ENCODE measurements around the gene MYB. TPM values are rescaled to one million over a fixed set of nuclear protein-coding genes. Genes with fewer than 3 reads are reported as not detected.
"Not testable (repeated sequence)": the region's sequence is repeated elsewhere in the genome, so short reads cannot be mapped to it uniquely, and the experiment has no call there.

MYB gene
- total and polyA plus RNA-seq, 5 donors from 2014 or later: 1.4 to 17.4 (median 4.6) TPM

DNA sequence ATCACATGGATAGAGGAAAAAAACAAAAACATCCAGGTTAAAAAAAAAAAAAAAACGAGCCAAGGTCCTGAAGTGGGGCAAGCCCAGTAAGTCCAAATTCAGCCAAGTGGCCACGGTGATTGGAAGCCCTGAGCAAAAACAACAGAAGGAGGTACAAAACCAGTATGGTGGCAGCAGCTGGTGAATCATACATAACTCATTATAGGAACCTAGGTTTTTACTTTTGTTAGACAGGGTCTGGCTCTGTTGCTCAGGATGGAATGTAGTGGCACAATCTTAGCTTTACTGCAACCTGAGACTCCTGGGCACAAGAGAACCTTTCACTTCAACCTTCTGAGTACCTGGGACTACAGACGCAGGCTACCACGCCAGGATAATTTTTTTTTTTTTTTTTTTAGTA lies 22.7 kb upstream of the MYB start:
- Mint-ChIP-seq H3K27ac (no peak overlapping the region), H3K36me3 (no peaks in the 10 kb centered on the region)
- H3K4me3 ChIP-seq (ENCODE audit: low read depth, low read length): no peak overlapping the region

DNA sequence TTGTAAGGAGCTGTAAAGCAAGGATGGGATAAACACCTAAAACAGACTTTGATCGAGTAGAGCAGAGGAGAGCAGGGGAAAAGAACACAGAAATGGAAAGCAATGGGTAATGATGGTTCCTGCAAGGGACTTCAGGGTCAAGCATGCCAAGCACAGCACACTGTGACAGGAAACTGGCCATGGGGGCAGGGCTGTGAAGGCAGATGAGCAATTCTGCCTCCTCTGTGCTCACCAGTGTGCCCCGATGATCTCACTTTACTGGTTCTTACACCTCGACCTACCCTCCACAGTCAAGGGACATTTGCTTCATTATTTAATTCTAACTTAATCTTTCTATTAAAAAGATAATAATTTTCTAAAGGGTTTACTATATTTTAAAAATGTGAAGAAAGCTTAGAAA lies 21.6 kb upstream of the MYB start:
- H3K9me3 Mint-ChIP-seq: peaks cover 0 to 1% (median 0%) of the 10 kb centered on the region in 7 donors
- H3K9me3 ChIP-seq (ENCODE audit: control insufficient read depth in 2 of 2, low read length in 2 of 2): no peaks in the 10 kb centered on the region
- no peak overlapping the region for H3K4me3 ChIP-seq (ENCODE audit: low read depth, low read length)
- H3K4me1 ChIP-seq (ENCODE audit: control insufficient read depth, insufficient read depth, low read length, poor library complexity, severe bottlenecking): peaks cover 18% of the 10 kb centered on the region
- no peaks in the 10 kb centered on the region for H3K36me3 Mint-ChIP-seq
- DNase-seq: peak in 1 of 3 donors; percentile 60
- H3K27ac Mint-ChIP-seq: no peak overlapping the region
- H3K27ac ChIP-seq (ENCODE audit: insufficient read depth, low read length, poor library complexity, severe bottlenecking): no peak overlapping the region
- peak overlapping the region in 1 of 4 donors; percentile 62 for H3K4me3 Mint-ChIP-seq
- H3K27me3 ChIP-seq (ENCODE audit: control insufficient read depth, insufficient read depth, low read length): no peaks in the 10 kb centered on the region
- H3K4me1 Mint-ChIP-seq: peaks cover 19 to 42% (median 27%) of the 10 kb centered on the region in 4 donors
- no peak for ATAC-seq (ENCODE audit: low read depth in 2 of 2)
- H3K27me3 Mint-ChIP-seq: no peaks in the 10 kb centered on the region
- no peaks in the 10 kb centered on the region for H3K36me3 ChIP-seq (ENCODE audit: control insufficient read depth, insufficient read depth, low read length)

More for the DNA sequence above, 22.7 kb upstream of the MYB start:
- H3K27ac ChIP-seq (ENCODE audit: insufficient read depth, low read length, poor library complexity, severe bottlenecking): no peak overlapping the region
- Mint-ChIP-seq H3K27me3 (no peaks in the 10 kb centered on the region), H3K4me1 (peaks cover 17 to 37% (median 24%) of the 10 kb centered on the region in 4 donors), H3K9me3 (peaks cover 0 to 1% (median 0%) of the 10 kb centered on the region in 7 donors), H3K4me3 (no peak overlapping the region)
- no peaks in the 10 kb centered on the region for H3K36me3 ChIP-seq (ENCODE audit: control insufficient read depth, insufficient read depth, low read length)
- no peaks in the 10 kb centered on the region for H3K9me3 ChIP-seq (ENCODE audit: control insufficient read depth in 2 of 2, low read length in 2 of 2)
- no peaks in the 10 kb centered on the region for H3K27me3 ChIP-seq (ENCODE audit: control insufficient read depth, insufficient read depth, low read length)
- H3K4me1 ChIP-seq (ENCODE audit: control insufficient read depth, insufficient read depth, low read length, poor library complexity, severe bottlenecking): peaks cover 14% of the 10 kb centered on the region
- ATAC-seq (ENCODE audit: low read depth in 2 of 2): no peak
- DNase-seq: no peak

DNA sequence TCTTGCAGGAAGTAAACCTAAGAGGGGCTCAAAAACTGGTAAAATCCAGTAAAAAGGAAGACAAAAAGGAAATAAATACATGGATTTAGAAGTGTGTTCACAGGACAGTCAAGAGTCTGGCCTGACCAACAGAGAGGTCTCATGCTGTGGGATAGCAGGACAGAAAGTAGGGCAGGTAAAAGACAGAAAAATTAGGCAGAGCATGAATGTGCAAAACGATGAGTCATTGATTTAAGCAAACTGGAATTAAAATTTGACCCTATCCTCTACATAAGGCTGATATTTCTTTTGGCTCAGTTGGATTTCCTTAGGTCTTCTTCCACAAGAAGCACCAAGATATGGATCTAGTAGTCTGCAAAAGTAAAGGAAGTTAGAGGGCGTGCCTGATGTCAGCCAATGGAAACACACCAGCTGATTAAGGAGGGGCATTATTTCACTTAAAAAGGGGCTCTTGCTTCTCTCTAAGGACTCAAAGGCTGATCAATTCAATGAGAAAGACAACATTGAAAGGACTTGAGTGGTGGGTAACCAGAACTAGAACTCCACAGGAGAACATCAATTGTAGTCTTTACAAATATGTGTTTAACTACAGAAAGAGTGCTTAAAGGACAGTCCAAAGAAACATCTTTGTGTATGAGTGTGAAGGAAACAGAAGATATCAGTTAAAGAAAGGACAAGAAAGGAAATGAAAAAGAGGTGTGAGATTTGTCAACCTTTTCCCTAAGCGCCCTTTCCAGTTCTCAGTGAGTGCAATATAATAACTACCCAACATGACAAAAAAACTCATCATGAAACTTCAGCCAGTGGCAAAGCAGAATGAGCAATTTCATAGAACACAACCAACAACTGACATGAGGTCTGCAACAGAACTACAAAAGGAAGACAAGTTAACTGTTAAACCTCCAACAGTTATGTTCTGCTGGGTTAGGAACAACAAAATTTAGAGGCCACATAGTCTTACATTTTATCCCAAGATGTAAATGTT lies 19.4 kb upstream of the MYB start:
- Histone ChIP-seq H3K27ac (ENCODE audit: insufficient read depth, low read length, poor library complexity, severe bottlenecking) (no peak overlapping the region), H3K4me1 (ENCODE audit: control insufficient read depth, insufficient read depth, low read length, poor library complexity, severe bottlenecking) (peaks cover 18% of the 10 kb centered on the region), H3K27me3 (ENCODE audit: control insufficient read depth, insufficient read depth, low read length) (no peaks in the 10 kb centered on the region), H3K9me3 (ENCODE audit: control insufficient read depth in 2 of 2, low read length in 2 of 2) (no peaks in the 10 kb centered on the region), H3K4me3 (ENCODE audit: low read depth, low read length) (no peak overlapping the region), H3K36me3 (ENCODE audit: control insufficient read depth, insufficient read depth, low read length) (no peaks in the 10 kb centered on the region)
- Mint-ChIP-seq H3K36me3 (no peaks in the 10 kb centered on the region), H3K27me3 (no peaks in the 10 kb centered on the region), H3K4me1 (peaks cover 19 to 42% (median 31%) of the 10 kb centered on the region in 4 donors), H3K9me3 (no peaks in the 10 kb centered on the region), H3K4me3 (peak overlapping the region in 1 of 4 donors; percentile 5), H3K27ac (peak overlapping the region in 1 of 3 donors; percentile 67)
- DNase-seq: peak in 1 of 3 donors; percentile 47
- ATAC-seq (ENCODE audit: low read depth in 2 of 2): no peak

DNA sequence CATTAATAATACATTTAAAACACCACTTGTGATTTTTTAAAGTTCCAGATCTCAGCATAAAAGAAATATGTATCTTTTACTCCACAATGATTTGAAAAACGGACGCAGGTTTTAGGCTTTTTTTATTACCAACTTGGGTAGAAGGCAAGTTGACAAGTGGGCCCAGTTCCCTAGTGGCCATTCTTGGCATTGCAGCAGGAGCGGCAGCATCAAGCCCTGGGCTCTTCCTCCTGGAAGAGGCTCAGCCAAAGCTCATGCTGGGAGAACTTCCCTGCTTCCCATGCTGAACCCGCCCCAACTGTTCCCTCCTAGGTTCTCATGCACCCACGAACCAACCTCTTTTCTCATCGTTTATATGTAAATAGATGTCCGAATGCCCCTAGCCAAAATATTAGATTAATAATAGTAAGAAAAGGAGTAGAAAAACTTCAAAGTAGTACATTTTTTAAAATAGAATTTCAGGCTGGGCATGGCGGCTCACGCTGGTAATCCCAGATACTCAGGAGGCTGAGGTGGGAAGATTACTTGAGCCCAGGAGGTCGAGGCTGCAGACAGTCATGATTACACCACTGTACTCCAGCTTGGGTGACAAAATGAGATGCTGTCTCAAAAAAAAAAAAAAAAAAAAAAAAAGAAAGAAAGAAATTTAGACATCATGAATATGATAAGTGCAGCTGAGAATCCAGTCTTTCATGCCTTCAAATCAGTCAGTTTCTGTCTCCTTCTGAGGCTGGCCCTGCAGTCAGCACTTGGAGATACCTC lies 18.2 kb upstream of the MYB start:
- peaks cover 19 to 42% (median 31%) of the 10 kb centered on the region in 4 donors for H3K4me1 Mint-ChIP-seq
- DNase-seq (peak in 2 of 3 donors; percentile 18 to 57), ATAC-seq (ENCODE audit: low read depth in 2 of 2) (no peak)
- H3K27ac ChIP-seq (ENCODE audit: insufficient read depth, low read length, poor library complexity, severe bottlenecking): peak overlapping the region; percentile 69
- H3K9me3 Mint-ChIP-seq: no peaks in the 10 kb centered on the region
- no peaks in the 10 kb centered on the region for H3K36me3 Mint-ChIP-seq
- no peaks in the 10 kb centered on the region for H3K9me3 ChIP-seq (ENCODE audit: control insufficient read depth in 2 of 2, low read length in 2 of 2)
- peak overlapping the region; percentile 30 for H3K4me3 ChIP-seq (ENCODE audit: low read depth, low read length)
- peak overlapping the region in 3 of 4 donors; percentile 23 to 77 (median 68) for H3K4me3 Mint-ChIP-seq
- H3K36me3 ChIP-seq (ENCODE audit: control insufficient read depth, insufficient read depth, low read length): no peaks in the 10 kb centered on the region
- H3K4me1 ChIP-seq (ENCODE audit: control insufficient read depth, insufficient read depth, low read length, poor library complexity, severe bottlenecking): peaks cover 18% of the 10 kb centered on the region
- no peaks in the 10 kb centered on the region for H3K27me3 ChIP-seq (ENCODE audit: control insufficient read depth, insufficient read depth, low read length)
- H3K27me3 Mint-ChIP-seq: no peaks in the 10 kb centered on the region
- peak overlapping the region in 2 of 3 donors; percentile 49 to 56 for H3K27ac Mint-ChIP-seq

DNA sequence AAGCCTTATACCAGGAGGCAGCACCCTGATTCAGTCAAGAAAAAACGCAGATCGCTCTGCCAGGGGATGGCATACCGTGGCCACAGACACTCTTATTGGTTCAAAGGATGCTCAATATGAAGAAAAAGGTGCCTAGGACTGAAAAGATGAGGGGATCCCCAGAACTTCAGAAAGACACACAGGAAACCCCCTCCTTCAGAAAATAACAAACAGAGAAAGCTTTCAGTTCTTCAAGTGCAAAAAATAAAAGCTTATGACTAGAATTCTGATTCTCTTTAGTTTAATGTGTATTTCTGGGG lies 17.7 kb upstream of the MYB start:
- peak; percentile 93 to 95 for ATAC-seq (ENCODE audit: low read depth in 2 of 2)

DNA sequence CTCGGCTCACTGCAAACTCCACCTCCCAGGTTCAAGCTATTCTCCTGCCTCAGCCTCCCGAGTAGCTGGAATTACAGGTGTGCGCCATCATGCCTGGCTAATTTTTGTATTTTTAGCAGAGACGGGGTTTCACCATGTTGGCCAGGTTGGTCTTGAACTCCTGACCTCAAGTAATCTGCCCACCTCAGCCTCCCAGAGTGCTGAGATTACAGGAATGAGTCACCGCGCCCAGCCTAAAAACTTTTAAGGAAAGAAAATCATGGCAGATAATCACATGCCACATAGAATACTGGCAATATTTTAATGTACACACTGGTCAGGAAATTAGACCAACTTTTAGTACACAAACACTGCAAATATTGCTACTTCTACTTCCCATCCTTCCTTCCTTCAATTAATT lies 16.7 kb upstream of the MYB start:
- not testable (repeated sequence) for H3K4me3 ChIP-seq (ENCODE audit: low read depth, low read length)

More for the DNA sequence above, 17.7 kb upstream of the MYB start:
- peak overlapping the region in 2 of 3 donors; percentile 49 to 56 for H3K27ac Mint-ChIP-seq
- no peaks in the 10 kb centered on the region for H3K9me3 Mint-ChIP-seq
- peaks cover 19 to 42% (median 31%) of the 10 kb centered on the region in 4 donors for H3K4me1 Mint-ChIP-seq
- peak overlapping the region; percentile 22 for H3K4me3 ChIP-seq (ENCODE audit: low read depth, low read length)
- no peaks in the 10 kb centered on the region for H3K27me3 Mint-ChIP-seq
- no peaks in the 10 kb centered on the region for H3K9me3 ChIP-seq (ENCODE audit: control insufficient read depth in 2 of 2, low read length in 2 of 2)
- peak; percentile 45 to 89 (median 64) for DNase-seq
- peaks cover 18% of the 10 kb centered on the region for H3K4me1 ChIP-seq (ENCODE audit: control insufficient read depth, insufficient read depth, low read length, poor library complexity, severe bottlenecking)
- H3K4me3 Mint-ChIP-seq: peak overlapping the region in 3 of 4 donors; percentile 23 to 77 (median 68)
- no peaks in the 10 kb centered on the region for H3K27me3 ChIP-seq (ENCODE audit: control insufficient read depth, insufficient read depth, low read length)
- H3K27ac ChIP-seq (ENCODE audit: insufficient read depth, low read length, poor library complexity, severe bottlenecking): peak overlapping the region; percentile 69
- no peaks in the 10 kb centered on the region for H3K36me3 ChIP-seq (ENCODE audit: control insufficient read depth, insufficient read depth, low read length)
- no peaks in the 10 kb centered on the region for H3K36me3 Mint-ChIP-seq

DNA sequence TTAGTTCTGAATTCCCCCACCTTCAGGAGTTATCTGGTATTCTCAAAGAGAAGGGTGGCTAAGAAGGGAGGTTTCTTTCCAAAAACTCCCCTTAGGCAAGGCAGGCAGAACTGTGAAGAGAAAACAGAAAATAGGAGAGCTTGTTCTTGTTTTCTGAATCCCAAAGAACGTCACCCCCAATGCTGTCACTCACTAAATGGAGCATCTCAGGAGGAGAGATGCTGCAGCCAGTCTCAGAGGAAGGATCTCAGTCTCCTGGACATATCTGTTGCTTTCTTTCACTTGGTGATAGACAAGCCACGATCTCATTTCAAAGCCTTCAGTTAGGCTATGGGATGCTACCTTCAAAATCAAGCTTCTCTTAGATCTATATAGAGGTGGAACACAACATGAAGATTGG lies 16.1 kb upstream of the MYB start:
- no peaks in the 10 kb centered on the region for H3K27me3 Mint-ChIP-seq
- H3K36me3 ChIP-seq (ENCODE audit: control insufficient read depth, insufficient read depth, low read length): no peaks in the 10 kb centered on the region
- no peak overlapping the region for H3K27ac ChIP-seq (ENCODE audit: insufficient read depth, low read length, poor library complexity, severe bottlenecking)
- H3K9me3 ChIP-seq (ENCODE audit: control insufficient read depth in 2 of 2, low read length in 2 of 2): no peaks in the 10 kb centered on the region
- peaks cover 18 to 36% (median 31%) of the 10 kb centered on the region in 4 donors for H3K4me1 Mint-ChIP-seq
- ATAC-seq (ENCODE audit: low read depth in 2 of 2): no peak
- DNase-seq: no peak
- no peaks in the 10 kb centered on the region for H3K36me3 Mint-ChIP-seq
- H3K27ac Mint-ChIP-seq: peak overlapping the region in 1 of 3 donors; percentile 65
- no peaks in the 10 kb centered on the region for H3K9me3 Mint-ChIP-seq
- H3K4me3 Mint-ChIP-seq: no peak overlapping the region
- peaks cover 18% of the 10 kb centered on the region for H3K4me1 ChIP-seq (ENCODE audit: control insufficient read depth, insufficient read depth, low read length, poor library complexity, severe bottlenecking)
- no peak overlapping the region for H3K4me3 ChIP-seq (ENCODE audit: low read depth, low read length)
- H3K27me3 ChIP-seq (ENCODE audit: control insufficient read depth, insufficient read depth, low read length): no peaks in the 10 kb centered on the region

More for the DNA sequence above, 16.7 kb upstream of the MYB start:
- Mint-ChIP-seq H3K27ac (peak overlapping the region in 1 of 3 donors; percentile 75), H3K4me1 (peaks cover 19 to 39% (median 31%) of the 10 kb centered on the region in 4 donors)
- H3K9me3 Mint-ChIP-seq; H3K27ac ChIP-seq (ENCODE audit: insufficient read depth, low read length, poor library complexity, severe bottlenecking); H3K27me3 Mint-ChIP-seq; H3K36me3 ChIP-seq (ENCODE audit: control insufficient read depth, insufficient read depth, low read length); H3K9me3 ChIP-seq (ENCODE audit: control insufficient read depth in 2 of 2, low read length in 2 of 2); H3K27me3 ChIP-seq (ENCODE audit: control insufficient read depth, insufficient read depth, low read length); H3K4me3 Mint-ChIP-seq; ATAC-seq (ENCODE audit: low read depth in 2 of 2); DNase-seq; H3K36me3 Mint-ChIP-seq: not testable (repeated sequence)
- peaks cover 18% of the 10 kb centered on the region for H3K4me1 ChIP-seq (ENCODE audit: control insufficient read depth, insufficient read depth, low read length, poor library complexity, severe bottlenecking)

Data from CD4-positive, CD25-positive, alpha-beta regulatory T cell (primary cell).